ENCODE data around the gene FARP1.
A peak's percentile ranks its signal among the peaks of the same experiment; 100 is the strongest.
"Not testable (repeated sequence)": the region's sequence is repeated elsewhere in the genome, so short reads cannot be mapped to it uniquely, and the experiment has no call there.

Gene FARP1

GRCh38 chr13:98342953-98343352 is 200.1 kb downstream of the FARP1 start:
- DNase-seq = no peak

DNA sequence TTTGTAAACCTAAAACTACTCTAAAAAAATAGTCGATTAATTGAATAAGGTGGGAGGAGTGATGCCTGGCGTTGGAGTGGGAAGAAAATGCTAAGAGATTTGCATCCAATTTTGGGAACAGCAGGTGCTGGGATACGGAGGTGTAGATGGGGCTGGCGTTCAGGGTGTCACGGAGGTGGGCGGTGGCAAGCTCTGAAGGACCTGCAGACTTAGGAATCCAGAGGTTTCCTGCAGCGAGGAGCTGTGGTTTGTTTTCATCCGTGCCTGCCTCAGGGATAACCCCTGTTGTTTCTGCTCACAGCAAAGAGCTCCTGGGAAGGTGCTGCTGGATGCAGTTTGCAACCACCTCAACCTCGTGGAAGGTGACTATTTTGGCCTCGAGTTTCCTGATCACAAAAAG is 200.6 kb downstream of the FARP1 start:
- no peak for DNase-seq

GRCh38 chr13:98344392-98344791 is 201.5 kb downstream of the FARP1 start:
- no peak for DNase-seq

- no peak for DNase-seq
Observed at GRCh38 chr13:98345107-98345935, 202.4 kb downstream of the FARP1 start.

DNA sequence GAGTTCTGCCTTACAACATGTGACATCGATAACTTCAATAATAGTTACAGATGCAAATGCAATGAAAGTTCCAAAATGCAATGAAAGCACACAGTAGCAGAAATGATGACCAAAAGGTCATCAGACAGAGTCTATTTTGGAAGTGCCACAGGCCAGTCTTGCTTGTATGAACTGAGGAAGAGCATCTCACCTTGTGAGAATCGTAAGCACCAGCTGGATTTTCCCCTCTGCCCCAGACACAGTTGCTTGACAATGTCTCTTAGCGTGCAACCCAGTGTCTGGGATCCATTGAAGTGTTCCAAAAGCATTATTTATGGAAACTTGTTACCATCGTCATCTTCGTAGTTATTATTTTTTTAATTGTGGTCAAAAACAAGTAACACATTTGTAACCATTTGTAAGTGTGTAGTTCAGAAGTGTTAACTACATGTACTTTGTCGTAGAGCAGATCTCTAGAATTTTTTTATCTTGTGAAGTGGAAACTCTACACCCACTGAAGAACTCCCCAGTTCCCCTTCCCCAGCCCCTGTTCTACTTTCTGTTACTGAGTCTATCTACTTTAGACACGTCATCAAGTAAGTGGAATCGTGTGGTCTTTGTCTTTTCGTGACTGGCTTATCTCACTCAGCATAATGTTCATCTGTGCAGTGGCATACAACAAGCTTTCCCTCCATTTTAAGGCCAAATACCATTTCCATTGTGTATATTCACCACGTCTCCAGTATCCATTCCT is 204.2 kb downstream of the FARP1 start:
- no peak for DNase-seq

DNA sequence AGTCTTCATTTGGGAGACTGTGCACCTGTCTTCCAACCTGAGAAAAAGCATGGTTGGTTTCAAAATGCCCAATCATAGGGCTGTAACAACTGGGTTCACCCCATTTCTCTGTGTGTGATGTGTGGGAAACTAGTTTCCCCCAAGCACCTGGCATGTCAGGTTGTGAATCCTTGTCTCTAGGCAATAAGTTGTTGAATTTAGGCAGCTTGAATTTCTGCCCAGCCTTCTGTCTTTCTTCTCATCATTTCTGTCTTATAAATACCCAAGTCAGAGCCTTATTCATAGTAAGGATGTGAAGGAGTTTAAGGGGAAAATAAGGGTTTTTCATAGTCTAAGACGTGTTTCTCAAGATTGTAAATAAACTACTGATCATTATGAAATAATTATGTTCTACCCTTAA is 204.9 kb downstream of the FARP1 start:
- DNase-seq = no peak

DNA sequence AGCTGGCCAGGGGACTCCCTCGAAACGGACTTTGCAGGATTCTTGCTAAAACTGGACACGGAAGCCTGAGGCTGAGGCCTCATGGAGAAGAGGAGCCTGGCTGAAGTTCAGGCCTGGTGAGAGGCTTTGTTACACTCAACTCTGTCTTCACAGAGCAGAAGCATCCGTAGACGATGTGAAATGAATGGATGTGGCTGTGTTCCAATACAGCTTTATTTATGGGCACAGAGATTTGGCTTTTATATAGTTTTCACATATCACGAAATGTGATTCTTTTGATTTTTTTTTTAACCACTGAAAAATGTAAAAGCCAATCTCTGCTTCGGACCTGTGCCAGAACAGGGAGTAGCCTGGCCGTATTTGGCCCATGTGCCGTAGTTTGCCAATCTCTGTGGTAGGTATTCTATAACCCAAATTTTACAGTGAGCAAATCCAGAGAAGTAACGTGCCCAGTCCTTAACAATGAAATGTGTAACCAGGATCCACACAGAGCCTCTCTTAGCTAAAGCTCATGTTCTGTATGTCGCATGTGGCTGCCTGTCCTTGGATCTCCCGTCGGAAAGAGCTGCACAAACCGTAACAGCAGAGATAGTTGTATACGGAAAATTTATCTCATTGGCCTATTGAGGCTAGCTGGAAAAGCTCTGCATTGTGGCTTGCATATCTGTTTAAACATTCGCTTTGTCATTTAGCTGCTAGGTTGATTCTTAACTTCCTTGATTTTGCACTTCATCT is 205.7 kb downstream of the FARP1 start:
- DNase-seq = no peak

DNA sequence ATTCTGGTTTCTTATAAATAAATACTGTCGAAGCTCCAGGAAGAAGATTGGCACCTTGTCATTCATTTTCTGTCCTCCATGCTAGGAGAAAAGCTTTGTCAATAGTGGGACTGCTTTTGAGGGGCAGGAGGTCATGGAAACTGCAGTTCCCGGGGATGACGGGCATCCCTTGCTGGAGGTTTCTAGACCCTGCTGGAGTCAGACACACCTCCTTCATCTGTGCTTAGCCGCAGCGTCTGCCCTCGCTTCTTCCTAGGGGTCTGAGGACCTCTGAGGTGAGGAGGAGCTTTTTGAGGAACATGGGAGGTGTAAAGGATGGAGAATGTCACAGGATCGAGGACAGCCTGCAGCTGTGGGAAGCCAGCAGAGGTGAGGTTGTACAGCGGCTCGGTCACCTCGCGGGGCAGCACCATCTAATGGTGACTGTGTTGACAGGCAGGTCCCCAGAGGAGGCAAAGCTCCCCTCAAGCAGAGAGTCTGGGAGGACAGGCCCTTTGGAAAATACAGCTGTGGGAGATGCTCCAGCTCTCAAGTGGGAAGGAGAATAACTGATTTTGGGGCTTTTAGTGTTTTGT is 206.9 kb downstream of the FARP1 start:
- no peak for DNase-seq

- DNase-seq = no peak
Observed at GRCh38 chr13:98350746-98351330, 207.9 kb downstream of the FARP1 start.

GRCh38 chr13:98351636-98352035 is 208.7 kb downstream of the FARP1 start:
- DNase-seq = no peak

DNA sequence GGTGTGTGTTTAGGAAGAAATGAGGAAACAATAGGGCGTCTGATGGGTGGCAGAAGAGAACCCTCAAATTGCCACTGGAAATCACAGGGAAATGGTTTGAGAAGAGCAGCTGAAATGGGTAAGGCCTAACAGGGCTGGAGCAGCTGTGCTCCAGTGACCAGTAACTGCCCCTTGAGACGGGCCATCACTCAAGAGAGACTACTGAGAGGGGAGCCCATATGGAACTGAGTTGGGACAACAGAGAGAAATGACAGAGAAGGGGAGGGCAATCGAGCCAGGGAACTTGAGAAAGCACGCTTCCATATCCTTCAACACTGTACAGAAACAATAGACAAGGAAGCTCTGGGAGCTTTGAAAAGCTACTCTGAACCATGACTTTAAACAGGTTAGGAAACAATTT is 209.3 kb downstream of the FARP1 start:
- DNase-seq = no peak

GRCh38 chr13:98353750-98354149 is 210.9 kb downstream of the FARP1 start:
- peak; percentile 57 for DNase-seq

DNA sequence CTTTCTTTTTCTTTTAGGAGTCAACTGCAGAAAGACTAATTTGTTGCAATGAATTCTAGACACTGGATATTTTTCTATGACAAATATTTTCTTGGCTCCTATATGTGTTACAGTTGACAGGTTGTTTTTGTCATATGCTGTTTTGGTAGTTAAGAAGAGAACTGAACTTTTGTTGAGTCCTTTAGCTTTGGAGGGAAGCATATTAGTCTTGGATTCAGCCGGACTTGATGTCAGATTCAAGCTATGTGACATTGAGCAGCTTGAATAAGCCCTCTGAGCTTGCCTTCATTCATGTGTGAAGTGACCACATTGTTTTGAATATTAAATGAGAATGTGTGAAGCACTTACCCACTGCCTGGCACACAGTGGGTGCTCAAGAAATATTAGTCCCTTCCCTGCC is 216.0 kb downstream of the FARP1 start:
- no peak for DNase-seq

- no peak for DNase-seq
Observed at GRCh38 chr13:98360545-98360944, 217.7 kb downstream of the FARP1 start.

- DNase-seq = no peak
Observed at GRCh38 chr13:98363326-98363725, 220.4 kb downstream of the FARP1 start.

DNA sequence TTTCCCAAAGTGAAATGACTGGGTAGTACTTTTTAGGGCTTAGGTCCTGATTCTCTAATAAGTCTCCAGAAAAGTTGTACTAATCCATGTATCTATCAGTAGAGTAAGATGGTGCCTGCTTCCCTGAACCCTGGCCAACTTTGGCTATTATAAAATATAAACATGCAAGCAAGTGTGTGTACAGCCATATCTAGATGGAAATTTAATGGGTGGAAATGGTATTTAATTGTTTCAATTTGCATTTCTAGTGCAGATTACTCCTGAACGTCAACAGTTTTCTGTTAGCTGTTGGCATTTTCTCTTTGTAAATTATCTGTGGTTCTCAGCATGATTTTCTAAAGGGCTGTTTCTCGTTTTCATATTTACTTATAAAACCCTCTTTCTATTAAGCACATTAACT is 221.3 kb downstream of the FARP1 start:
- DNase-seq = no peak

DNA sequence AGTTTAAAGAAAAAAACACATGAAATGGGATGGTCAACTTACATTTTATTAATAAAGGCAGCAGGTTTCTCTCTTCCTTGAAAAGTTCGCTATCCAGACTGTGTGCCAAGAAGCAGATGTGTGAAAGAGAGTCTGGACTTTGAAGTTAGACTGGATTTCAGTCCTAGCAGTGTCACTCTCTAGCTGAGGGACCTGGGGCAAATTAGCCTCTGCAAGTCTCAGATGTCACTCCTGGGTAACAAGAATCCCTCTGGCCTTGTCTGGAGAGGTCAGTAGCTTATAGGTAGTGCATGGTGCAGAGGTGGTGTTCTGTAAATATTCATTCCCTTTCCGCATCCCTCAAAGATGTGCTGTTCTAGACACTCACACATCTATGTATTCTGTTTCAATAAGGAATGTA is 221.8 kb downstream of the FARP1 start:
- DNase-seq = no peak

GRCh38 chr13:98365302-98365701 is 222.4 kb downstream of the FARP1 start:
- peak; percentile 65 for DNase-seq

DNA sequence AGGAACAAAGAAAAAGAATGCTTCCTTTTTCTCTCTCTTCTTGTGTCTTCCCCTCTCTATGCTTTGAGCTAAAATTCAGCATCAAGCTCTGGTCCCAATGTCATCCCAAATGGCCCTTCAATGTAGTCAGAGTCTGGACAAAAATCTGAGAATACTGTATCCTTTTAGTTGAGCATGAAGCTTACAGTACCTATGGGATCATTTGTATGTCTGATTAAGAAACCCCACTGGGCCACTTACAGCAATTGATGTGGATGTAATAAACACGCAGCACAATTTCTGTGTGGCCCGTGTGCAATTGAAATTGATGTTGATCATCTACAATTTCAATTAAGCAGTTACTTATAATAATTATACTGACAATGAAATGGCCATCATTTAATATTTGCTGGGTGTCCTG is 223.1 kb downstream of the FARP1 start:
- no peak for DNase-seq

DNA sequence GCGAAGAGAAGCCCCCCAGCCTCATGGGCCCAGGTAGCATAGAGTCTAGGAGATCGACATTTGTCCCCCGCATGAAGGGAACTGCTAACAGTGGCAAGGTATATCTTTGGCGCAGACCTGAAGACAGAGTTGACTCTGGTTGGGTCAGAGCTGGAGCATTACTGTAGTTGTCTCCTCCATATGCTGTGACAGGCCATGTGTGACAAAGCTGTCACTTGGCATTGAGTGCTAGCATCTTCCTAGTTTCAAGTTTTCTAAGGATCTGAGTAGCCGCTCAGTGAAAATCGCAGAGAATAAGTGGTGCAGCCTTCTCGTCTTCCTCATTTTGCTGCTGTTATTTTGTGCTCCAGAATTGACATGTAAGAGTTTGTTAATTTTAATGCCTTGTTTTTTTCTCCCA is 223.5 kb downstream of the FARP1 start:
- DNase-seq = no peak

DNA sequence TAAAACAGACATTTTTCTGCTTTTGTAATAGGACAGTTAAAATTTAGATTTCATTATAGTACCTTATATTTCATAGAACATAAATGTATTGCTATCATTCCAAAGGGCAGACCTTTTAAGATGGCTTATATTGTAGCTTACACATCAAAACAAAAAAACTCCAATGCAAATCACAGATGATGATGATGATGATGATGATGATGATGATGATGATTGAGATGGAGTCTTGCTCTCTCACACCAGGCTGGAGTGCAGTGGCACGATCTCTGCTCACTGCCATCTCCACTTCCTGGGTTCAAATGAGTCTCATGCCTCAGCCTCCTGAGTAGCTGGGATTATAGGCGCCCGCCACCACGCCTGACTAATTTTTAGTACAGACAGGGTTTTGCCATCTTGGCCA is 224.1 kb downstream of the FARP1 start:
- DNase-seq = no peak

DNA sequence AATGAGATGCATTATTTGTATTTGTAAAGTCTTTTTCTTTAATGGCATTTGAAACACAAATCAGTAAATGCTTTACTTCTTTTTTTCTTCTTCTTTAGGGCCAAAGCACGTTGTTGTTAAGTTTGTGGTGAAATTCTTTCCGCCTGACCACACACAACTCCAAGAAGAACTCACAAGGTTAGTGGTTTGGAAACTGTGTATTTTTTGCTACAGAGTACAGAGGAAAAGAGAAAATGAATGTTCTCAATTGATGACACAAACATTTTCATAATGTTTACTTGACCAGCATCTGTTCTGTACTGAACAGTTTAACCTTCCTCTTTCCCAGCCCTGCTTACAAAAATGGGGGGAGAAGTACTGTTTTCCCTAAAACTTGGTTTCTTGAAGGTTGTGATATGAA is 225.1 kb downstream of the FARP1 start:
- DNase-seq = peak; percentile 45

DNA sequence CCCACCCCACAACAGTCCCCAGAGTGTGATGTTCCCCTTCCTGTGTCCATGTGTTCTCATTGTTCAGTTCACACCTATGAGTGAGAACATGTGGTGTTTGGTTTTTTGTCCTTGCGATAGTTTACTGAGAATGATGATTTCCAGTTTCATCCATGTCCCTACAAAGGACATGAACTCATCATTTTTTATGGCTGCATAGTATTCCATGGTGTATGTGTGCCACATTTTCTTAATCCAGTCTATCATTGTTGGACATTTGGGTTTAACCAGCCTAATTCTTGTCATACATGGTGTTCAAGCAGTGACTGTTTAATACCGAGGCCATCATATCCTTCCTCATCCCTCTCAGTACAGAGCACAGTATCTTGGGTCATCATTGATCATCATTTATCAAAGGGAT is 226.6 kb downstream of the FARP1 start:
- not testable (repeated sequence) for DNase-seq

Data from fibroblast of skin of abdomen (primary cell).